ENCODE measurements around the gene RAI2. TPM values are rescaled to one million over a fixed set of nuclear protein-coding genes. Genes with fewer than 3 reads are reported as not detected.

Gene RAI2
- total RNA-seq, 1 donor from 2014 or later: 23.6 TPM

- intact Hi-C loops (cut with micrococcal nuclease): no loop called here
These were observed 56.0 kb downstream of the RAI2 start for GRCh38 chrX:17805120-17805519.

GRCh38 chrX:17803449-17803848, 57.6 kb downstream of the RAI2 start:
- Histone ChIP-seq H3K9me3 (replicated peaks) (no peaks in the 10 kb centered on the region), H3K4me1 (no peaks in the 10 kb centered on the region), H3K27ac (replicated peaks) (no peak overlapping the region), H3K36me3 (no peaks in the 10 kb centered on the region), H3K4me3 (no peak overlapping the region), H3K27me3 (ENCODE audit: low read depth) (no peaks in the 10 kb centered on the region)
- no peak for TF ChIP-seq CTCF (IDR thresholded peaks at IDR 0.05; ENCODE audit: borderline replicate concordance)
- intact Hi-C loops (cut with micrococcal nuclease): no loop called here
- no peak for DNase-seq

More at GRCh38 chrX:17805120-17805519, 56.0 kb downstream of the RAI2 start:
- TF ChIP-seq CTCF (IDR thresholded peaks at IDR 0.05; ENCODE audit: borderline replicate concordance): no peak
- Histone ChIP-seq H3K27me3 (ENCODE audit: low read depth) (no peaks in the 10 kb centered on the region), H3K4me3 (no peak overlapping the region), H3K9me3 (replicated peaks) (no peaks in the 10 kb centered on the region), H3K36me3 (no peaks in the 10 kb centered on the region), H3K4me1 (no peaks in the 10 kb centered on the region), H3K27ac (replicated peaks) (no peak overlapping the region)
- no peak for DNase-seq

GRCh38 chrX:17802756-17803155, 58.3 kb downstream of the RAI2 start:
- H3K4me3 ChIP-seq: no peak overlapping the region
- TF ChIP-seq CTCF (IDR thresholded peaks at IDR 0.05; ENCODE audit: borderline replicate concordance): no peak

GRCh38 chrX:17801431-17801830, 59.7 kb downstream of the RAI2 start:
- intact Hi-C loops (cut with micrococcal nuclease): no loop called here
- no peak for TF ChIP-seq CTCF (IDR thresholded peaks at IDR 0.05; ENCODE audit: borderline replicate concordance)
- DNase-seq: no peak

More at GRCh38 chrX:17802756-17803155, 58.3 kb downstream of the RAI2 start:
- DNase-seq: no peak
- H3K9me3 ChIP-seq (replicated peaks): no peaks in the 10 kb centered on the region
- no peaks in the 10 kb centered on the region for H3K4me1 ChIP-seq
- intact Hi-C loops (cut with micrococcal nuclease): no loop called here
- H3K27me3 ChIP-seq (ENCODE audit: low read depth): no peaks in the 10 kb centered on the region
- H3K36me3 ChIP-seq: no peaks in the 10 kb centered on the region
- H3K27ac ChIP-seq (replicated peaks): no peak overlapping the region

GRCh38 chrX:17798921-17799320, 62.2 kb downstream of the RAI2 start:
- Histone ChIP-seq H3K4me1 (no peaks in the 10 kb centered on the region), H3K9me3 (replicated peaks) (no peaks in the 10 kb centered on the region), H3K27me3 (ENCODE audit: low read depth) (no peaks in the 10 kb centered on the region), H3K27ac (replicated peaks) (no peak overlapping the region), H3K36me3 (no peaks in the 10 kb centered on the region), H3K4me3 (no peak overlapping the region)
- intact Hi-C loops (cut with micrococcal nuclease): no loop called here
- no peak for TF ChIP-seq CTCF (IDR thresholded peaks at IDR 0.05; ENCODE audit: borderline replicate concordance)
- DNase-seq: no peak

More at GRCh38 chrX:17801431-17801830, 59.7 kb downstream of the RAI2 start:
- Histone ChIP-seq H3K9me3 (replicated peaks) (no peaks in the 10 kb centered on the region), H3K4me1 (no peaks in the 10 kb centered on the region), H3K27ac (replicated peaks) (no peak overlapping the region), H3K36me3 (no peaks in the 10 kb centered on the region), H3K4me3 (no peak overlapping the region), H3K27me3 (ENCODE audit: low read depth) (no peaks in the 10 kb centered on the region)

- no peak for DNase-seq
- intact Hi-C loops (cut with micrococcal nuclease): no loop called here
- Histone ChIP-seq H3K4me3 (no peak overlapping the region), H3K27me3 (ENCODE audit: low read depth) (no peaks in the 10 kb centered on the region), H3K4me1 (no peaks in the 10 kb centered on the region), H3K9me3 (replicated peaks) (no peaks in the 10 kb centered on the region), H3K36me3 (no peaks in the 10 kb centered on the region), H3K27ac (replicated peaks) (no peak overlapping the region)
- no peak for TF ChIP-seq CTCF (IDR thresholded peaks at IDR 0.05; ENCODE audit: borderline replicate concordance)
These were observed 68.3 kb downstream of the RAI2 start for GRCh38 chrX:17792826-17793225.
